Activated CD4-positive, alpha-beta T cell treated with anti-CD3 and anti-CD28 coated beads for 36 hours (primary cell): ENCODE results near the gene REEP1. TPM values are rescaled to one million over a fixed set of nuclear protein-coding genes. Genes with fewer than 3 reads are reported as not detected.
A peak's percentile ranks its signal among the peaks of the same experiment; 100 is the strongest.

ENCODE experiments used
- ATAC-seq: fragments of 200-7000 bp; cut with Tn5 transposase; one replicate; pipeline ENCODE4 v1.10.0; 2021; ENCODE audit warnings: mild to moderate bottlenecking, moderate library complexity
- CTCF ChIA-PET: fragments of 350-600 bp; sonication (Branson Sonifier 250); formaldehyde crosslinking; loops from one replicate; lab custom pipeline; 2021; ENCODE audit warnings: antibody characterized with exemption; lab: Charles Lee
- POLR2A ChIA-PET: fragments of 350-600 bp; sonication (Branson Sonifier 250); formaldehyde crosslinking; loops from one replicate; lab custom pipeline; 2021; ENCODE audit warnings: antibody characterized with exemption, inconsistent platforms; lab: Charles Lee
- DNase-seq: peaks from one replicate; pipeline ENCODE4 v3.0.0-alpha.2; 2020
- H3K27ac Mint-ChIP-seq: one replicate; pipeline ENCODE4 v1.8.0; 2021; ENCODE audit warnings: mixed read lengths
- H3K27me3 Mint-ChIP-seq: one replicate; pipeline ENCODE4 v1.8.0; 2021; ENCODE audit warnings: mixed read lengths
- H3K36me3 Mint-ChIP-seq: one replicate; pipeline ENCODE4 v1.8.0; 2021; ENCODE audit warnings: low read depth, mixed read lengths
- H3K4me1 Mint-ChIP-seq: one replicate; pipeline ENCODE4 v1.8.0; 2021; ENCODE audit warnings: mixed read lengths
- H3K4me3 Mint-ChIP-seq: one replicate; pipeline ENCODE4 v1.8.0; 2021; ENCODE audit warnings: mild to moderate bottlenecking, moderate library complexity, mixed read lengths
- H3K9me3 Mint-ChIP-seq: one replicate; pipeline ENCODE4 v1.8.0; 2021; ENCODE audit warnings: low read depth, mixed read lengths
- intact Hi-C, 2 experiments: fragments of 100-400 bp; cut with DNase I in 1 of 2; cut with micrococcal nuclease in 1 of 2; formaldehyde crosslinking; loops; one replicate each; pipeline versions ENCODE4 v1.14.2 to v1.15.1; 2022 to 2024; cut with DNase I, micrococcal nuclease
- total RNA-seq, 2 experiments: library from RNA; stranded (reverse); gene quantifications; one replicate each; pipeline ENCODE4 v1.2.3, GENCODE V29; 2021

Gene REEP1
- total RNA-seq, 2 experiments from 2014 or later: 0.19 to 0.30 TPM

DNA sequence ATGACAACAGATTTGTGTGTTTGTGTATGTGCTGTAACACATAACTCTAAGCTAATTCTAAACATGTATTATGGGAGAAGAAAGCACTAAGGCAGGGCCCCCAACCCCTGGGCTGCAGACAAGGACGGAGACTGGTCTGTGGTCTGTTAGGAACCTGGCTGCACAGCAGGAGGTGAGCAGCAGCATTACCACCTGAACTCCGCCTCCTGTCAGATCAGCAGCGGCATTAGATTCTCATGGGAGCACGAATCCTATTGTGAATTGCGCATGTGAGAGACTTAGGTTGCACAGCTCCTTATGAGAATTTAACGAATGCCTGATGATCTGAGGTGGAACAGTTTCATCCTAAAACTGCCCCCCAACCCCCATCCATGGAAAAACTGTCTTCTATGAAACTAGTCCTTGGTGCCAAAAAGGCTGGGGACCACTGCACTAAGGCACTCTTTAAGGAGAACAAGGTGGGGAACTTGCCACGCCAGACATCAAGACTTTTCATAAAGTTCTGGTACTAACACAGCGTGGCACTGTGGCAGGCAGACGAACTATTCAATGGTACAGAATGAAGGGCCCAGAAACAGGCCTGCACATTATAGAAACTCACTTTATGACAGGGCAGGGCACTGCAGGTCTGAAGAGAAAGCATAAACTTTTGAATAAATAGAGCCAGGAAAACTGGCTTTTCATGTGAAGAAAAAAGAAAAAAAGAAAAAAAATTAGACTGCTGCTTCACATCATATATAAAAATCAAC lies 14.0 kb downstream of the REEP1 start:
- ATAC-seq: no peak
- CTCF ChIA-PET: interaction anchor here (0.8 kb wide), 1 partner anchor 8 kb away, joined by 3 read pairs; no protein-coding TSS in a partner anchor
- no peak overlapping the region for H3K27ac Mint-ChIP-seq
- H3K4me3 Mint-ChIP-seq: no peak overlapping the region
- no peaks in the 10 kb centered on the region for H3K36me3 Mint-ChIP-seq
- H3K9me3 Mint-ChIP-seq: no peaks in the 10 kb centered on the region
- intact Hi-C loops: no loop called here
- no peak for DNase-seq
- peaks cover 2% of the 10 kb centered on the region for H3K27me3 Mint-ChIP-seq
- H3K4me1 Mint-ChIP-seq: peaks cover 8% of the 10 kb centered on the region
- POLR2A ChIA-PET: no interaction called here

DNA sequence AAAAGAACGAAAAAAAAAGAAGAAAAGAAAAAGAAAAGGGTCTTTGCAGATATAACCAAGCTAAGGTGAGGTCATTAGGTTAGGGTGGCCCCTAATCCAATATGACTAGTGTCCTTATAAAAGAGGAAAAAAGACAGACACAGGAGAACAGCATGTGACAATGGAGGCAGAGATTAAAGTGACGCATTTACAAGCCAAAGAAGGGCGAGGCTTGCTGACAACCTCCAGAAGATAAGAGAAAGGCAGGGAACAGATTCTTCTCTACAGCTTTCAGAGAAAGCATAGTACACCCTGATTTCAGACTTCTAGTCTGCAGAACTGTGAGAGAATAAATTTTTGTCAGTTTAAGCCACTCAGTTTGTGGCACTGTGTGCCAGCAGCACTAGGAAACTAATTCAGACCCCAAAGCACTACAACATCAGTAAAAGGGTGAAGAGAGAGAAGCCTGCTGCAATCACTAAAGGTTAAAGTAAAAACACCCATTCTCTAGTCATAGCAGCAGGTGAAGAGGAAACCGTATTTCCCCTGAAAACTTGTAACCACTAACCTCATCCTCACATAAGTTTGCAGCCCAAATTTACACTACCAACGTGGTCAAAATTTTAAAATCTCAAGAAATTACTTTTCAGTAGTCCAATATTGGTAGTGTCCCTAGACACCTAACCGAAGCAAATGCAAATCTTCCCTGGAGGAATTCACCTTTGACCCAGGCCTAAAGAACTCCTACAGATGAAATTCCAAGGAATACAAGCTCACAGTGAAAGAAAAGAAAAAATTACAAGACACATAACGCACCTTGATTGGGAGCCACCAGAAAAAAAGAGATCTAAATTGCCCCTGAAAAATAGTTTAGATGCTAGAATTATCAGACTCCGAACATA lies 17.5 kb downstream of the REEP1 start:
- no peak for DNase-seq
- Mint-ChIP-seq H3K4me1 (peaks cover 8% of the 10 kb centered on the region), H3K4me3 (no peak overlapping the region), H3K36me3 (no peaks in the 10 kb centered on the region), H3K27me3 (no peaks in the 10 kb centered on the region), H3K27ac (no peak overlapping the region), H3K9me3 (no peaks in the 10 kb centered on the region)
- intact Hi-C loops: no loop called here
- peak; percentile 73 for ATAC-seq
- POLR2A ChIA-PET: no interaction called here
- CTCF ChIA-PET: interaction anchor here (0.6 kb wide), 1 partner anchor 82 kb away, joined by 3 read pairs; no protein-coding TSS in a partner anchor

DNA sequence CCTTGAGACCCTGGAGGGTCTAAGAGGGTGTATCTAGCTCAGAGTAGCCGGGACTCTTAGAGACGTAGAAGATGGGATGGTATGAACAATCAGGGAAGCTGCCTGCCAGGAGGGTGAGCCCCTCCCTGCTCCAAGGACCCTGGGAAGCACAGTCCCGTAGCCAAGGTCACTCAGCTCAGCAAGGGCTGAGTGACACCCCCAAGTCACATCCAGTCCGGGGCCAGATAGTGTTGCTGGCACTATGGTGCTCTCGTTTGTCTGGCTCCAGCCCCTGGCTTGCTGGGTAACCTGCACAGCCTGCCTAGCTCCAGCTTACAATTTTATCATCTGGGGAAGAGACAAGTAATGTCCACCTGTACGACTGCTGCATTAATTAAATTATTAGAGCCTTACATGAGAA lies 22.3 kb downstream of the REEP1 start:
- ATAC-seq: no peak
- intact Hi-C loops: no loop called here

DNA sequence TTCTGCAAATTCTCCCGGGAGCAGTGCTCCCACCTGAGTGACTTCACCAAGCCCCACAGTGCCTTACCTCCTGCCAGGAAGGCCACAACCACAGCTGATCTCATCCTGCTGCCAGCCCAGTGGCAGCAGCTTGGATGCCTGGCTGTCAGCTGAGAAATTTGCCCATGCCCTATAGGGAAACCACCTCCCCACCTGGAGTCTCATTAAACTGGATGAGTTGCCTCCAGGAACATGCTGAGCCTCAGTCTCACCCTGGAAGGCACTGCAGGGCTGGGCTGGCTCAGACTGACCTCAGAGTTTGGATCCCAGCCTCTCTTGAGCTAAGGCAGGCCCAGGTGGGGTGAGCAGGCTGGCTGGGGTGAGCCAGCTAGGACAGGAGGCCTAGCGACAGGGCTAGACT lies 23.3 kb downstream of the REEP1 start:
- Mint-ChIP-seq H3K9me3 (no peaks in the 10 kb centered on the region), H3K27ac (no peak overlapping the region), H3K4me3 (no peak overlapping the region), H3K4me1 (no peaks in the 10 kb centered on the region), H3K27me3 (no peaks in the 10 kb centered on the region), H3K36me3 (no peaks in the 10 kb centered on the region)
- ATAC-seq (no peak), DNase-seq (no peak)
- intact Hi-C loops: no loop called here
- ChIA-PET CTCF (interaction anchor here (1.3 to 1.4 kb wide), 2 partner anchors 18 to 451 kb away, joined by 3 read pairs; no protein-coding TSS in a partner anchor), POLR2A (no interaction called here)

More for the DNA sequence above, 22.3 kb downstream of the REEP1 start:
- Mint-ChIP-seq H3K27me3 (no peaks in the 10 kb centered on the region), H3K27ac (no peak overlapping the region), H3K4me3 (no peak overlapping the region), H3K36me3 (no peaks in the 10 kb centered on the region), H3K4me1 (peaks cover 6% of the 10 kb centered on the region), H3K9me3 (no peaks in the 10 kb centered on the region)
- ChIA-PET CTCF (interaction anchor here (1.3 to 1.5 kb wide), 3 partner anchors 19 to 450 kb away, joined by 3 to 4 read pairs (median 3); no protein-coding TSS in a partner anchor), POLR2A (no interaction called here)
- no peak for DNase-seq

DNA sequence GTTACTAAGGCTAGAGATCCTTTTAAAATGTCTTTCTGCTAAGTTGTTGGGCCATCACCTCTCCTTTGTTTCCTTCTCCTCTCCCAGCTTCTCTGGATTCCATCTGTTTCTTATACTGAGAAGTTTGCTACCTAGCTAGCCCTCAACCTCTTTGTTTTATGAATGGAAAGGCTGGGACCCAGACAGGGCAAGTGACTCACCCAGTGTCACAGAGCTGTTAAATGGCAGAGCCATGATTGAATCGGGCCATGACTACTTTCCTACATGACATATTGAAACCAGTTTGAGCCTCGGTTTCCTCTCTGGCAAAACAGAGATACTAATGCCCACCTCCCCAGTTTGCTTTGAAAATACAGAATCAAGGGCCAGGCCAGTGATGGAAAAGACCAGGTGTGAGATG lies 24.1 kb downstream of the REEP1 start:
- H3K36me3 Mint-ChIP-seq: no peaks in the 10 kb centered on the region
- H3K9me3 Mint-ChIP-seq: no peaks in the 10 kb centered on the region
- POLR2A ChIA-PET: no interaction called here
- intact Hi-C loops: no loop called here
- ATAC-seq (peak; percentile 57), DNase-seq (no peak)
- no peak overlapping the region for H3K27ac Mint-ChIP-seq
- no peak overlapping the region for H3K4me3 Mint-ChIP-seq
- CTCF ChIA-PET: interaction anchor here (0.6 to 1.0 kb wide), 2 partner anchors 53 to 606 kb away, joined by 3 read pairs; no protein-coding TSS in a partner anchor
- H3K4me1 Mint-ChIP-seq: no peaks in the 10 kb centered on the region
- H3K27me3 Mint-ChIP-seq: no peaks in the 10 kb centered on the region

DNA sequence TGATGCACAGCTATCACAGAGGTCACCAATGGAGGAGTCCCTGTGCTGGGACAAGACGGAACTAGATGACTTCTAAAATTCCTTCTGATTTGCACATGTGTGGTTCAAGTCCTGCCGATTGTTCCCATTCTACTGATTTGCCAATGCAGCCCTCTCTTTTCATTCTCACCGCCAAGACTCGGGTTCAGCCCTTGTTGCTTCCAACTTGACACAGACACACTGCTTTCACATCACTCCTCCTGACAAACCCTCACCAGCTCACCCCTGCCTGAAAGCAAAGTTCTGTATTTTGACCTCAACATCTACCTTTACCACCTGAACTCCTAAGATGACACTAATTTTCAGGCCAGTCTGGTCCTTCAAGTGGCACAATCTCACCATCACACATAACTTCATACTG lies 25.5 kb downstream of the REEP1 start:
- no peak overlapping the region for H3K27ac Mint-ChIP-seq
- no peaks in the 10 kb centered on the region for H3K9me3 Mint-ChIP-seq
- no peak overlapping the region for H3K4me3 Mint-ChIP-seq
- H3K27me3 Mint-ChIP-seq: no peaks in the 10 kb centered on the region
- ChIA-PET POLR2A (no interaction called here), CTCF (no interaction called here)
- no peak for ATAC-seq
- no peak for DNase-seq
- H3K4me1 Mint-ChIP-seq: no peaks in the 10 kb centered on the region
- no peaks in the 10 kb centered on the region for H3K36me3 Mint-ChIP-seq
- intact Hi-C loops: no loop called here

DNA sequence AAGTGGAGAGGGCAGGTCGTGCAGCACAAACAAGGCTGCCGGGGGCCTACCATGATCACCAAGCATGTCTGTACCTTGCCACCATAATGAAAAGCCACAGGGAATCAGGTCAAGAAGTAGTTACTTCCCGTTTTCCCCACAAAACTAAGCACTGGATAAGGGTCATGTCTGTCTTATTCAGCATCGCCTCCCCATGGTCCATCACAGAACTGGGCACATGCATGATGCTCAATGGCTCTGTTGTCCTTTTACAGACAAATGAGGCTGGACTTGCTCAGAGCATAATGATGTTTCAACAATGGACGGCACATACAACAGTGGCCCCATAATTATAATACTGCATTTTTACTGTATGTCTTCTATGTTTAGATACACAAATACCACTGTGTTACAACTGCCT lies 27.5 kb downstream of the REEP1 start:
- ATAC-seq (no peak), DNase-seq (no peak)
- Mint-ChIP-seq H3K27me3 (peaks cover 2% of the 10 kb centered on the region), H3K27ac (no peak overlapping the region), H3K9me3 (no peaks in the 10 kb centered on the region), H3K36me3 (no peaks in the 10 kb centered on the region), H3K4me3 (no peak overlapping the region), H3K4me1 (no peaks in the 10 kb centered on the region)
- POLR2A ChIA-PET: no interaction called here
- CTCF ChIA-PET: no interaction called here
- intact Hi-C loops: no loop called here

DNA sequence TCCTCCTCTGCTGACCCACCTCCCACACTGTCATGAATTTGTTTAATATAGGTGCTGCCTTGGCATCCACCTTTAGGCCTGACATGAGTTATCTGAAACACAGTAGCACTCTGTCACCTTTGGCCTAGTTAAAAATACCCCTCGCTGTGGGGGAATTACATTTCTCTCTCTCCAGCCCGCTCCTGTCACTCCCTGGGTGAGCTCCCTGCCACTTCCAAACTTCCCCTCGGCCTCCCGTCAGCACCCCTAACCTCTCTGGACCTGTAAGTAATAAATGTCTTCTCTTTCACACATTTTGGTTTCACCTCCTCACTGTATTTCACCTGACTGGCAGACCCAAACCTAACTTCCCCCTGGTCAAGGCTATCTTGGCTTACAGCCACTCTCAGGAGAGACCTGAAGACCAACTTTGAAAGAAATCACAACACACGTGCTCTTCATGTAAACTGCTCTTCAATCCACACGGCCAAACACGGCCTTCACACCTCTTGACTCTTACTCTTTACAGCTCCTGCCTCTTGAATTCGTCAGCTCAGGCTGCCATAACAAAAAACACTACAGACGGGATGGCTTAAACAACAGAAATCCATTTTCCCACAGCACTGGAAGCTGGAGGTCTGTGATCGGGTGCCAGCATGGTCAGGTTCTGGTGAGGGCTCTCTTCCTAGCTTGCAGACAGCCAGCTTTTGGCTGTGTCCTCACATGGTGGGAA lies 28.3 kb downstream of the REEP1 start:
- H3K27ac Mint-ChIP-seq: no peak overlapping the region
- intact Hi-C loops: no loop called here
- ChIA-PET CTCF (interaction anchor here (1.8 kb wide), 1 partner anchor 88 kb away, joined by 4 read pairs; no protein-coding TSS in a partner anchor), POLR2A (no interaction called here)
- DNase-seq (no peak), ATAC-seq (no peak)
- peaks cover 2% of the 10 kb centered on the region for H3K27me3 Mint-ChIP-seq
- no peaks in the 10 kb centered on the region for H3K4me1 Mint-ChIP-seq
- H3K4me3 Mint-ChIP-seq: no peak overlapping the region
- H3K36me3 Mint-ChIP-seq: no peaks in the 10 kb centered on the region
- no peaks in the 10 kb centered on the region for H3K9me3 Mint-ChIP-seq

DNA sequence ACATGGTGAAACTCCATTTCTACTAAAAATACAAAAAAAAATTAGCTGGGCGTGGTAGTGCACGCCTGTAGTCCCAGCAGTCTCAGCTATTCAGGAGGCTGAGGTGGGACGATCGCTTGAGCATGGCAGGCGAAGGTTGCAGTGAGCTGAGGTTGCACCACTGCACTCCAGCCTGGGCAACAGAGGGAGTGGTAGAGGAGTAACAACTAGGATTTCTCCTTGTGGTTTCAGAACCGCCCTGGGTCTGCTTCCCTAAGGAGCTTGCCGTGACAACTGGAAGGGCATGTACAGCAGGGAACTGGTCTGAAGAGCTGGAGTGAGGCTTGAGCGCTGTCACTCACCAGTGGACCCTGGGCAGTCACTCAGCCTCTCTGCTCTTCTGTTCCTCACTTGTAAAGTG lies 29.1 kb downstream of the REEP1 start:
- DNase-seq (no peak), ATAC-seq (no peak)
- H3K4me3 Mint-ChIP-seq: no peak overlapping the region
- no peaks in the 10 kb centered on the region for H3K4me1 Mint-ChIP-seq
- intact Hi-C loops: no loop called here
- no peak overlapping the region for H3K27ac Mint-ChIP-seq
- CTCF ChIA-PET: interaction anchor here (1.8 kb wide), 1 partner anchor 88 kb away, joined by 4 read pairs; no protein-coding TSS in a partner anchor
- POLR2A ChIA-PET: no interaction called here
- no peaks in the 10 kb centered on the region for H3K9me3 Mint-ChIP-seq
- H3K27me3 Mint-ChIP-seq: peaks cover 8% of the 10 kb centered on the region
- no peaks in the 10 kb centered on the region for H3K36me3 Mint-ChIP-seq

DNA sequence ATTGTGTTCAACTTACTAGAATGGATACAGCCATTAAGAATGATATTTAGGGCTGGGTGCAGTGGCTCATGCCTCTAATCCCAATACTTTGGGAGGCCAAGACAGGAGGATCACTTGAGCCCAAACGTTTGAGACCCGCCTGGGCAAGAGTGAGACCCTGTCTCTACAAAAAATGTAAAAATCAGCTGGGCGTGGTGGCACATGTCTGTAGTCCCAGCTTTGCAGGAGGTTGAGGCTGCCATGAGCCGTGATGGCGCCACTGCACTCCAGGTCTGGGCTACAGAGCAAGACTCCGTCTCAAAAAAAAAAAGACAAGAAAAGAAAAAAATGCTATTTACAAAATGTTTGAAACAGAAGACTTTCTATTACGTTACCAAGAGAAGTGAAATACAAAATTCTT lies 30.0 kb downstream of the REEP1 start:
- Mint-ChIP-seq H3K9me3 (no peaks in the 10 kb centered on the region), H3K27me3 (peaks cover 8% of the 10 kb centered on the region), H3K4me1 (no peaks in the 10 kb centered on the region), H3K4me3 (no peak overlapping the region), H3K27ac (no peak overlapping the region), H3K36me3 (no peaks in the 10 kb centered on the region)
- POLR2A ChIA-PET: no interaction called here
- ATAC-seq (no peak), DNase-seq (no peak)
- CTCF ChIA-PET: no interaction called here
- intact Hi-C loops: no loop called here

DNA sequence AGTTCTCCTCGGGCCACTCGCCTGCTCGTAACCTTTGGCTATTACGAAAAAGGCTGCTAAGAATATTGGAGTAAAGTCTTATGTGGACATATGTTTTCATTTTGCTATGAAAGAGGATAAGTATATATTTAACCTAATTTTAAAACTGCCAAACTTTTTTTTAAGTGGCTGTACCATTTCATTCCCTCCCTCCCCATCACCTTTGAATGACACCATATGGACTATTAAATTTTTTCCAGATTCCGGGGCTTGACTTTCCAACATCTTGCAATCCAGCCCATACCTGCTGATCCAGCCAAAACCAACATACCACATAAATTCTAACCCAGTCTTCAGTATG lies 31.5 kb downstream of the REEP1 start:
- ChIA-PET CTCF (interaction anchor here (1.2 kb wide), 1 partner anchor 60 kb away, joined by 3 read pairs; no protein-coding TSS in a partner anchor), POLR2A (no interaction called here)
- no peak overlapping the region for H3K27ac Mint-ChIP-seq
- no peak for DNase-seq
- no peaks in the 10 kb centered on the region for H3K9me3 Mint-ChIP-seq
- no peak for ATAC-seq
- no peaks in the 10 kb centered on the region for H3K36me3 Mint-ChIP-seq
- intact Hi-C loops: no loop called here
- no peak overlapping the region for H3K4me3 Mint-ChIP-seq
- no peaks in the 10 kb centered on the region for H3K4me1 Mint-ChIP-seq
- peaks cover 8% of the 10 kb centered on the region for H3K27me3 Mint-ChIP-seq
